DLD1 (cell line): ENCODE results near the gene PDHA1.

Experiments
- in situ Hi-C: cut with HindIII; loops from 2 replicates; pipeline ENCODE4 v1.10.0; 2017; ENCODE audit warnings: low sequenced_read_pairs

Gene PDHA1

GRCh38 chrX:19343535-19344408, at the start of gene PDHA1:
Gene PDHA1, plus strand, starts transcription at chrX:19343927. Its CDS starts 111 bp downstream, at chrX:19344038.
- in situ Hi-C loops: loop anchor here (25.0 kb wide), 1 partner anchor 931 kb away; no protein-coding TSS in a partner anchor

- in situ Hi-C loops: no loop called here
Observed at GRCh38 chrX:19303256-19303880, 40.4 kb upstream of the PDHA1 start.

GRCh38 chrX:19326567-19326966, 17.2 kb upstream of the PDHA1 start:
- in situ Hi-C loops: loop anchor here (25.0 kb wide), 1 partner anchor 914 kb away; no protein-coding TSS in a partner anchor

- in situ Hi-C loops: loop anchor here (25.0 kb wide), 1 partner anchor 920 kb away; no protein-coding TSS in a partner anchor
Observed at GRCh38 chrX:19331831-19332230, 11.9 kb upstream of the PDHA1 start.

- in situ Hi-C loops: loop anchor here (25.0 kb wide), 1 partner anchor 921 kb away; no protein-coding TSS in a partner anchor
Observed at GRCh38 chrX:19332983-19333382, 10.7 kb upstream of the PDHA1 start.

- in situ Hi-C loops: loop anchor here (25.0 kb wide), 1 partner anchor 923 kb away; no protein-coding TSS in a partner anchor
Observed at GRCh38 chrX:19334945-19335626, 8.6 kb upstream of the PDHA1 start.

GRCh38 chrX:19342331-19342906, 1.3 kb upstream of the PDHA1 start:
- in situ Hi-C loops: loop anchor here (25.0 kb wide), 1 partner anchor 930 kb away; no protein-coding TSS in a partner anchor

GRCh38 chrX:19343085-19343534, 617 bp upstream of the PDHA1 start:
- in situ Hi-C loops: loop anchor here (25.0 kb wide), 1 partner anchor 931 kb away; no protein-coding TSS in a partner anchor

- in situ Hi-C loops: loop anchor here (25.0 kb wide), 1 partner anchor 932 kb away; no protein-coding TSS in a partner anchor
Observed at GRCh38 chrX:19344661-19345060, 934 bp downstream of the PDHA1 start.

GRCh38 chrX:19347916-19348315, 4.2 kb downstream of the PDHA1 start:
- in situ Hi-C loops: loop anchor here (25.0 kb wide), 1 partner anchor 936 kb away; no protein-coding TSS in a partner anchor

- in situ Hi-C loops: loop anchor here (25.0 kb wide), 1 partner anchor 937 kb away; no protein-coding TSS in a partner anchor
Observed at GRCh38 chrX:19349264-19349663, 5.5 kb downstream of the PDHA1 start.

- in situ Hi-C loops: no loop called here
Observed at GRCh38 chrX:19350941-19351384, 7.2 kb downstream of the PDHA1 start.

- in situ Hi-C loops: no loop called here
Observed at GRCh38 chrX:19354625-19355024, 10.9 kb downstream of the PDHA1 start.

GRCh38 chrX:19358521-19358920, 14.8 kb downstream of the PDHA1 start:
- in situ Hi-C loops: no loop called here

- in situ Hi-C loops: no loop called here
Observed at GRCh38 chrX:19360903-19361302, 17.2 kb downstream of the PDHA1 start.

- in situ Hi-C loops: no loop called here
Observed at GRCh38 chrX:19361701-19362100, 18.0 kb downstream of the PDHA1 start.

- in situ Hi-C loops: no loop called here
Observed at GRCh38 chrX:19368576-19368975, 24.8 kb downstream of the PDHA1 start.

- in situ Hi-C loops: no loop called here
Observed at GRCh38 chrX:19370061-19370460, 26.3 kb downstream of the PDHA1 start.

GRCh38 chrX:19372170-19372546, 28.4 kb downstream of the PDHA1 start:
- in situ Hi-C loops: no loop called here
